H1 (cell line): ENCODE results near the gene DDR1. TPM values are rescaled to one million over a fixed set of nuclear protein-coding genes. Genes with fewer than 3 reads are reported as not detected.

Experiments used
- CTCF ChIA-PET: fragments of 300-600 bp; sonication (Branson Sonifier 250); formaldehyde crosslinking; loops from one replicate; lab custom pipeline; 2021; ENCODE audit not compliant: partially characterized antibody; lab: Charles Lee
- POLR2A ChIA-PET: fragments of 300-600 bp; sonication (Branson Sonifier 250); formaldehyde crosslinking; loops from one replicate; lab custom pipeline; 2021; ENCODE audit warnings: inconsistent platforms; ENCODE audit not compliant: partially characterized antibody; lab: Charles Lee
- DNase-seq, 2 experiments: peaks; one replicate each; pipeline versions ENCODE4 v3.0.0 to v3.0.0-alpha.2; 2010 to 2022; ENCODE audit warnings: low spot score in 2 of 2, low read depth in 1 of 2, mixed read lengths in 1 of 2
- FAIRE-seq: peaks from 2 replicates; lab custom pipeline; 2011; peaks lifted over from hg19 to GRCh38; lab: Jason Lieb, UNC
- H2AFZ ChIP-seq: 2 replicates; pipeline ENCODE4 v1.8.1; 2012; ENCODE audit warnings: low read length, inconsistent platforms
- H2AK5ac ChIP-seq: 2 replicates; pipeline ENCODE4 v1.6.1; 2013; ENCODE audit warnings: low read depth, low read length
- H2BK120ac ChIP-seq: replicated peaks from 2 replicates; pipeline ENCODE3; 2013; ENCODE audit warnings: low read depth, low read length, inconsistent platforms
- H2BK12ac ChIP-seq: 2 replicates; pipeline ENCODE4 v1.6.1; 2013; ENCODE audit warnings: low read depth, low read length
- H2BK15ac ChIP-seq: 2 replicates; pipeline ENCODE4 v1.6.1; 2013; ENCODE audit warnings: low read length
- H2BK20ac ChIP-seq: 2 replicates; pipeline ENCODE4 v1.6.1; 2013; ENCODE audit warnings: low read length
- H2BK5ac ChIP-seq: 2 replicates; pipeline ENCODE4 v1.6.1; 2013; ENCODE audit warnings: low read depth, low read length
- H3K14ac ChIP-seq: 2 replicates; pipeline ENCODE4 v1.6.1; 2013; ENCODE audit warnings: inconsistent platforms; ENCODE audit not compliant: insufficient read length
- H3K18ac ChIP-seq: 2 replicates; pipeline ENCODE4 v1.6.1; 2013; ENCODE audit warnings: low read length; ENCODE audit errors: extremely low read depth
- H3K23ac ChIP-seq: 2 replicates; pipeline ENCODE4 v1.6.1; 2013; ENCODE audit warnings: inconsistent platforms; ENCODE audit not compliant: insufficient read length
- H3K23me2 ChIP-seq: 2 replicates; pipeline ENCODE4 v1.6.1; 2013; ENCODE audit warnings: low read depth, low read length
- H3K27ac ChIP-seq: 2 replicates; pipeline ENCODE4 v1.6.1; 2011; ENCODE audit warnings: low read depth, low read length, inconsistent platforms
- H3K27me3 ChIP-seq, 4 experiments: replicated peaks in 1 of 4; 1 replicate in 1 of 4; 2 replicates in 3 of 4; pipeline versions ENCODE4 v1.6.1 to v1.8.1; 2011 to 2013; ENCODE audit warnings: low read length in 3 of 4, mild to moderate bottlenecking in 3 of 4, inconsistent platforms in 2 of 4, mixed read lengths in 2 of 4, moderate library complexity in 1 of 4; ENCODE audit not compliant: control insufficient read depth in 3 of 4, insufficient read depth in 3 of 4; ENCODE audit errors: extremely low read depth in 1 of 4
- H3K36me3 ChIP-seq, 4 experiments: 2 replicates each; pipeline versions ENCODE4 v1.6.1 to v1.8.1; 2011 to 2013; ENCODE audit warnings: mild to moderate bottlenecking in 4 of 4, low read length in 3 of 4, moderate library complexity in 2 of 4, control low read depth in 1 of 4, inconsistent platforms in 1 of 4; ENCODE audit not compliant: insufficient read depth in 4 of 4, control insufficient read depth in 2 of 4
- H3K4ac ChIP-seq: replicated peaks from 2 replicates; pipeline ENCODE3; 2013; ENCODE audit warnings: low read length, low read depth, mixed read lengths, inconsistent platforms; ENCODE audit not compliant: insufficient read length
- H3K4me1 ChIP-seq, 4 experiments: replicated peaks in 1 of 4; 1 replicate in 1 of 4; 2 replicates in 3 of 4; pipeline versions ENCODE4 v1.6.1 to v1.8.1; 2011 to 2013; ENCODE audit warnings: low read length in 3 of 4, inconsistent platforms in 2 of 4, mixed read lengths in 1 of 4; ENCODE audit not compliant: insufficient read depth in 4 of 4, control insufficient read depth in 3 of 4
- H3K4me2 ChIP-seq, 2 experiments: 2 replicates each; pipeline versions ENCODE4 v1.6.1 to v1.8.1; 2011 to 2013; ENCODE audit warnings: low read depth in 2 of 2, low read length in 2 of 2, control low read depth in 1 of 2, inconsistent platforms in 1 of 2, mild to moderate bottlenecking in 1 of 2; ENCODE audit not compliant: insufficient read depth in 1 of 2
- H3K4me3 ChIP-seq, 4 experiments: fragments of 200-600, 300-600 bp in 1 of 4; sonication (generic), shearing (Covaris generic), sonication (Bioruptor Twin) in 1 of 4; 2 replicates each; pipeline versions ENCODE4 v1.5.1 to v1.8.1; 2011 to 2016; ENCODE audit warnings: low read length in 4 of 4, low read depth in 3 of 4, control low read depth in 2 of 4, inconsistent platforms in 2 of 4, mild to moderate bottlenecking in 2 of 4, mixed read lengths in 1 of 4, moderate library complexity in 1 of 4; ENCODE audit not compliant: insufficient read depth in 2 of 4; ENCODE audit errors: extremely low read depth in 1 of 4
- H3K56ac ChIP-seq: replicated peaks from 2 replicates; pipeline ENCODE3; 2013; ENCODE audit warnings: low read depth, mild to moderate bottlenecking, mixed read lengths, low read length, inconsistent platforms; ENCODE audit not compliant: insufficient read length
- H3K79me1 ChIP-seq: 2 replicates; pipeline ENCODE4 v1.6.1; 2013; ENCODE audit warnings: low read depth, low read length, control low read depth
- H3K79me2 ChIP-seq, 2 experiments: 2 replicates each; pipeline versions ENCODE4 v1.6.1 to v1.8.1; 2012 to 2013; ENCODE audit warnings: low read length in 2 of 2, mild to moderate bottlenecking in 2 of 2, inconsistent platforms in 1 of 2; ENCODE audit not compliant: insufficient read depth in 2 of 2, control insufficient read depth in 1 of 2
- H3K9ac ChIP-seq, 4 experiments: replicated peaks in 1 of 4; 1 replicate in 1 of 4; 2 replicates in 3 of 4; pipeline versions ENCODE4 v1.6.1 to v1.8.1; 2011 to 2013; ENCODE audit warnings: low read depth in 3 of 4, low read length in 3 of 4, control low read depth in 2 of 4, mild to moderate bottlenecking in 2 of 4, moderate library complexity in 2 of 4, inconsistent platforms in 1 of 4; ENCODE audit errors: extremely low read depth in 1 of 4
- H3K9me3 ChIP-seq, 2 experiments: 2 replicates each; pipeline versions ENCODE4 v1.6.1 to v1.8.1; 2012 to 2013; ENCODE audit warnings: mild to moderate bottlenecking in 2 of 2, moderate library complexity in 2 of 2, control low read depth in 1 of 2, inconsistent platforms in 1 of 2, low read depth in 1 of 2, low read length in 1 of 2, mixed read lengths in 1 of 2; ENCODE audit not compliant: insufficient read depth in 2 of 2
- H4K20me1 ChIP-seq, 2 experiments: replicated peaks in 1 of 2; 2 replicates each; pipeline versions ENCODE3 to v1.8.1; 2011 to 2013; ENCODE audit warnings: inconsistent platforms in 2 of 2, low read length in 2 of 2, mild to moderate bottlenecking in 1 of 2; ENCODE audit not compliant: insufficient read depth in 2 of 2, control insufficient read depth in 1 of 2
- H4K5ac ChIP-seq: 2 replicates; pipeline ENCODE4 v1.6.1; 2013; ENCODE audit warnings: low read length, low read depth, mixed read lengths, inconsistent platforms; ENCODE audit not compliant: insufficient read length
- H4K8ac ChIP-seq: 2 replicates; pipeline ENCODE4 v1.8.0; 2013; ENCODE audit warnings: mild to moderate bottlenecking, moderate library complexity, low read length, inconsistent platforms; ENCODE audit not compliant: insufficient read depth; ENCODE audit errors: extremely low read depth
- H4K91ac ChIP-seq: replicated peaks from 2 replicates; pipeline ENCODE3; 2013; ENCODE audit warnings: low read length, mixed read lengths, inconsistent platforms; ENCODE audit not compliant: insufficient read length
- CBX8 ChIP-seq: fragments of 300-800, 300-1000 bp; sonication (generic); IDR thresholded peaks from 2 replicates; pipeline ENCODE4 v1.7.1; 2016; ENCODE audit warnings: low read depth, low read length, borderline replicate concordance
- CHD2 ChIP-seq: IDR thresholded peaks from 2 replicates; pipeline ENCODE4 v1.6.1; 2012; ENCODE audit warnings: low read length, improper control_type of control experiment
- CTBP2 ChIP-seq: IDR thresholded peaks from 2 replicates; pipeline ENCODE4 v1.7.0; 2011; ENCODE audit warnings: borderline replicate concordance, mild to moderate bottlenecking, moderate library complexity, mixed read lengths, low read length; ENCODE audit not compliant: insufficient read depth, insufficient read length
- EGR1 ChIP-seq: IDR thresholded peaks from 2 replicates; pipeline ENCODE4 v1.6.1; 2011; ENCODE audit warnings: low read depth, low read length, borderline replicate concordance
- FOSL1 ChIP-seq: IDR thresholded peaks from 2 replicates; pipeline ENCODE4 v1.6.1; 2011; ENCODE audit warnings: mild to moderate bottlenecking, low read depth, low read length, moderate library complexity; ENCODE audit not compliant: insufficient read depth
- GTF2F1 ChIP-seq: IDR thresholded peaks from 2 replicates; pipeline ENCODE4 v1.6.1; 2012; ENCODE audit warnings: low read depth, low read length, improper control_type of control experiment, borderline replicate concordance
- MAFK ChIP-seq: IDR thresholded peaks from 2 replicates; pipeline ENCODE4 v1.6.1; 2012; ENCODE audit warnings: low read depth, mild to moderate bottlenecking, improper control_type of control experiment, low read length
- SP2 ChIP-seq: IDR thresholded peaks from 2 replicates; pipeline ENCODE4 v1.6.1; 2012; ENCODE audit warnings: mild to moderate bottlenecking, low read length, inconsistent platforms
- SUZ12 ChIP-seq: fragments of 200-600 bp; sonication (generic); IDR thresholded peaks from 2 replicates; pipeline ENCODE4 v1.6.1; 2012; ENCODE audit warnings: mild to moderate bottlenecking, inconsistent platforms, low read length, moderate library complexity, mixed read lengths
- TAF7 ChIP-seq: optimal IDR thresholded peaks from 2 replicates; pipeline ENCODE3; 2011; ENCODE audit warnings: low read depth, mild to moderate bottlenecking, inconsistent platforms, low read length, moderate library complexity, borderline replicate concordance
- TBP ChIP-seq: IDR thresholded peaks from 2 replicates; pipeline ENCODE4 v1.6.1; 2011; ENCODE audit warnings: low read depth, low read length, improper control_type of control experiment
- TCF12 ChIP-seq: IDR thresholded peaks from 2 replicates; pipeline ENCODE4 v1.6.1; 2011; ENCODE audit warnings: low read depth, mild to moderate bottlenecking, low read length
- WGBS, 2 experiments: shearing (Covaris generic) in 1 of 2; methylation state at CpG; one replicate each; pipeline versions ENCODE4 v1.1.6 to v1.1.7; 2013 to 2015; ENCODE audit warnings: low lambda C conversion rate in 2 of 2, mixed read lengths in 2 of 2, inconsistent platforms in 1 of 2, low coverage in 1 of 2, missing lambda C conversion rate in 1 of 2; ENCODE audit not compliant: insufficient replicate concordance in 2 of 2, insufficient coverage in 1 of 2, insufficient read length in 1 of 2; ENCODE audit errors: extremely low coverage in 1 of 2, missing lambda C conversion rate in 1 of 2; 5-methylcytosine and 5-hydroxymethylcytosine counted together
- polyA plus RNA-seq, 7 experiments: library from polyadenylated mRNA; depleted of rRNA in 3 of 7; stranded (reverse) in 5 of 7; unstranded in 2 of 7; fragments of >200 nt in 5 of 7; fragments of 200-250 nt in 2 of 7; gene quantifications; 1 replicate in 5 of 7; 2 replicates in 1 of 7; 4 replicates in 1 of 7; pipeline versions ENCODE4 v1.2.1 to v1.2.3, GENCODE V29; 2011 to 2013; ENCODE audit warnings: missing spikeins in 2 of 7, mixed read lengths in 2 of 7
- total RNA-seq: library from RNA; stranded (reverse); fragmentation: NEBNext Ultra II Directional; extraction: Animal tissue kit (Norgen Biotek cat#: 25700); gene quantifications from 2 replicates; pipeline ENCODE4 v1.2.1, GENCODE V29; 2021
- TF ChIP-seq, protein P1 (sequence below): IDR thresholded peaks from 2 replicates; pipeline ENCODE4 v1.6.1; 2011; ENCODE audit warnings: low read length, improper control_type of control experiment

The DDR1 gene
- total and polyA plus RNA-seq, 2 of the 8 experiments (the other 6 are each of a cell fraction or from before 2014, with no cell fraction given), result 99.4 to 181 TPM

DNA sequence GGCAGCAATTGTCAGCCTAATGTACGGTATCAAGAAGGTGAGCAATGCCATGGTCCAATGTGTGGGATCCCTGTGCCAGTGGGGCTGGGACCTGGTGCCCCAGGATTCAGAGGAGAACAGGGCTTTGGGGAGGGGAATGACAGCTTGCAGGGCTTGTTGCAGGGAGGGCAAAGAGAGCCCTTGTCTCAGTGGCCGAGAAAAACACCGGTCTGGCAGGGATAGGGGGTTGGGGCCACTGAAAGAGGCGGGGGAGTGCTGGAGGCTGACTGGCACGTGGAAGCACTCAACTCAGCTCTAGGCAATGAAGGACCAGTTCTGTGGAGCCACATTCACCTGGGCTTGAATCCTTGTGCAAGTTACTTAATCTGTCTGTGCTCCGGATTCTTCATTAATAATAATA is 52.9 kb downstream of the DDR1 start:
- H2BK120ac ChIP-seq, result no peak overlapping the region
- H3K14ac ChIP-seq, result no peak overlapping the region
- no peaks in the 10 kb centered on the region for H4K20me1 ChIP-seq
- no peak overlapping the region for H3K18ac ChIP-seq
- POLR2A ChIA-PET, result no interaction called here
- no peak overlapping the region for H2BK5ac ChIP-seq
- no peaks in the 10 kb centered on the region for H3K36me3 ChIP-seq
- no peak overlapping the region for H2AFZ ChIP-seq
- no peak overlapping the region for H2AK5ac ChIP-seq
- WGBS, 2 experiments, result 85% methylated on average over 6 of the region's 6 CpGs; no CpG with 5 or more reads in 1 of the 2 experiments
- no peak overlapping the region for H3K56ac ChIP-seq
- no peak overlapping the region for H2BK12ac ChIP-seq
- no peaks in the 10 kb centered on the region for H3K79me1 ChIP-seq
- no peaks in the 10 kb centered on the region for H3K9me3 ChIP-seq
- no peak overlapping the region for H2BK20ac ChIP-seq
- H3K4me2 ChIP-seq, result no peak overlapping the region
- H3K27ac ChIP-seq, result no peak overlapping the region
- H3K9ac ChIP-seq, result no peak overlapping the region
- H3K4me3 ChIP-seq, result no peak overlapping the region
- H4K8ac ChIP-seq, result no peak overlapping the region; the same call in 1 of the 2 replicates
- CTCF ChIA-PET, result interaction anchor here (0.9 to 6.5 kb wide), 5 partner anchors 11 to 147 kb away, joined by 3 to 52 read pairs (median 4); partner anchors contain the start of gene VARS2
- FAIRE-seq, result no peak
- H3K23me2 ChIP-seq, result 0 out of 2 replicates have a peak, but pooled peaks cover 2% of the 10 kb centered on the region
- no peak overlapping the region for H3K23ac ChIP-seq
- no peak overlapping the region for H3K4ac ChIP-seq
- no peak overlapping the region for H4K5ac ChIP-seq
- peaks cover 3 to 8% (median 5%) of the 10 kb centered on the region in 4 experiments for H3K4me1 ChIP-seq
- H2BK15ac ChIP-seq, result no peak overlapping the region
- H3K79me2 ChIP-seq, result no peaks in the 10 kb centered on the region
- no peak for DNase-seq
- H4K91ac ChIP-seq, result no peak overlapping the region
- H3K27me3 ChIP-seq, result no peaks in the 10 kb centered on the region; a peak in 1 of 7 replicates
- no peak for TF ChIP-seq TAF7
- TF ChIP-seq SP2, result no peak
- no peak for TF ChIP-seq TBP
- no peak for TF ChIP-seq EGR1
- TF ChIP-seq CTBP2, result no peak
- no peak for TF ChIP-seq CBX8
- no peak for TF ChIP-seq SUZ12
- TF ChIP-seq TCF12, result no peak
- no peak for TF ChIP-seq MAFK
- no peak for TF ChIP-seq GTF2F1
- no peak for TF ChIP-seq FOSL1
- TF ChIP-seq CHD2, result no peak
- TF ChIP-seq, protein P1, sequence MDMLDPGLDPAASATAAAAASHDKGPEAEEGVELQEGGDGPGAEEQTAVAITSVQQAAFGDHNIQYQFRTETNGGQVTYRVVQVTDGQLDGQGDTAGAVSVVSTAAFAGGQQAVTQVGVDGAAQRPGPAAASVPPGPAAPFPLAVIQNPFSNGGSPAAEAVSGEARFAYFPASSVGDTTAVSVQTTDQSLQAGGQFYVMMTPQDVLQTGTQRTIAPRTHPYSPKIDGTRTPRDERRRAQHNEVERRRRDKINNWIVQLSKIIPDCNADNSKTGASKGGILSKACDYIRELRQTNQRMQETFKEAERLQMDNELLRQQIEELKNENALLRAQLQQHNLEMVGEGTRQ, result no peak
